ENCODE results near the gene SAXO2. TPM values are rescaled to one million over a fixed set of nuclear protein-coding genes. Genes with fewer than 3 reads are reported as not detected.
A peak's percentile ranks its signal among the peaks of the same experiment; 100 is the strongest.
"Not testable (repeated sequence)": the region's sequence is repeated elsewhere in the genome, so short reads cannot be mapped to it uniquely, and the experiment has no call there.

SAXO2 gene
- total RNA-seq, 1 donor from 2014 or later = 0.52 TPM

DNA sequence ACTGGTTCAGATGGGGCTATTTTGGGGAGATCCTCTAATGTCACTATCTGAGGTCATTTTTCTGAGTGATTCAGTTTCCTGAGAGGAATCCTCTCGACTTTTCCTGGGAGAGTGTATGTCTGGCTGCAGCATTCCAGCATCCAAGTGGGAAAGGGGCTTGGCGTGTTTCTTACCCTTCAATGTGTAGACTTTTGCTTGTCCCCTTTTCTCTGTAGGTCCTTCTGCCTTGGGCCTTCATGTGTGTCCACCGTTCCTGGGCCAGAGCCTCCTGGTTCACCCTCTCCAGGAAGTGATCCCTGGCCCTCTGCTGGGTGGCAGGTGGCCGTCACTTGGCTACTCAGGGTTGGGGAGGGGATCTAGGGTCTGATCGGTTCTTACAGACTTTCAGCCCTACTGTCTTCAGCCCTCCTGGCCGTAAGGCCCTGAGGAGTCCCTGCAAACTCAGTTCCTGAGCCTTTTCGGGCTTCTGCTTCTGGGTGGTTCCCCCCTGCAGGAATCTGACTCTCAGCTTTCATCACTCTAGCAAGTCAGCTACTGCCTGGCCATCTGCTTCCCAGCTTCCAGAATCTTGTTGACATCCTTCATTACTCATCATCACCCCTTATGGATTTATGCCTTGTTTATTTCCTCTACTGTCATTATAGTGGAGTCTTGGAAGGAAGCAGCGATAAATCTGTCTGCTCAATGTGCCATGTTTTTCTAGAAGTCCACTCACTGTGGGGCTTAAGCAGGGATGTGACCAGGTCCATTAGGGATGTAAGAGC lies 50.1 kb downstream of the SAXO2 start:
- H3K36me3 ChIP-seq (ENCODE audit: control insufficient read depth in 3 of 3, insufficient read depth in 3 of 3, low read length in 3 of 3) = no peaks in the 10 kb centered on the region
- no peak overlapping the region for H3K27ac ChIP-seq (ENCODE audit: low read depth, low read length)
- H3K4me3 ChIP-seq (ENCODE audit: low read length in 3 of 3) = no peak overlapping the region
- peaks cover 0 to 6% (median 2%) of the 10 kb centered on the region in 3 donors for H3K4me1 ChIP-seq (ENCODE audit: control insufficient read depth in 3 of 3, insufficient read depth in 3 of 3, low read length in 3 of 3)
- H3K9me3 ChIP-seq (ENCODE audit: control insufficient read depth in 3 of 3, low read length in 3 of 3) = no peaks in the 10 kb centered on the region
- H3K9ac ChIP-seq (ENCODE audit: low read depth in 1 of 3, low read length in 3 of 3) = no peak overlapping the region
- peaks cover 0 to 5% (median 5%) of the 10 kb centered on the region in 3 donors for H3K27me3 ChIP-seq (ENCODE audit: control insufficient read depth in 3 of 3, insufficient read depth in 3 of 3, low read length in 3 of 3)

DNA sequence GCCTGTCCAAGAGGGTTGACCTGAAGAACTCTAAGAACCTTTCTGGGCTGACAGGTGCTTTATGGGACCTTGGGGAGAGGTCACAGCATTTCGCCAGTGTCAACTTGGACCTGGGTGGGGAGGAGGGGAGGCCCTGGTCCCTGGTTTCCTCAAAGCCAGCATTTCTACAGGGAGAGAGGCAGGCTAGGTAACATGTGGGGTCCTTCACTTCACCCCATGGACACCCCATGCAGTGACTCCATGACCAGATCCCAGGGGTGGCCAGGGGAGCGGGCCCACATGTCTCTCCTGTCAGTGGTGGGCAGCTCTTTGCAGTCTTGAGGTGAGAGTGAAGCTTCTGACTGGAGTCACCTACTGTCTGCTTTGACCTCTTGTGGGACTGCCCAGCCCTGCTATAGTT lies 50.8 kb downstream of the SAXO2 start:
- no peak overlapping the region for H3K4me3 ChIP-seq (ENCODE audit: low read length in 3 of 3)
- no peak overlapping the region for H3K9ac ChIP-seq (ENCODE audit: low read depth in 1 of 3, low read length in 3 of 3)
- H3K4me1 ChIP-seq (ENCODE audit: control insufficient read depth in 3 of 3, insufficient read depth in 3 of 3, low read length in 3 of 3) = peaks cover 0 to 6% (median 2%) of the 10 kb centered on the region in 3 donors
- no peaks in the 10 kb centered on the region for H3K36me3 ChIP-seq (ENCODE audit: control insufficient read depth in 3 of 3, insufficient read depth in 3 of 3, low read length in 3 of 3)
- no peaks in the 10 kb centered on the region for H3K9me3 ChIP-seq (ENCODE audit: control insufficient read depth in 3 of 3, low read length in 3 of 3)
- H3K27ac ChIP-seq (ENCODE audit: low read depth, low read length) = no peak overlapping the region
- peaks cover 0 to 5% (median 5%) of the 10 kb centered on the region in 3 donors for H3K27me3 ChIP-seq (ENCODE audit: control insufficient read depth in 3 of 3, insufficient read depth in 3 of 3, low read length in 3 of 3)

- H3K4me1 ChIP-seq (ENCODE audit: control insufficient read depth in 3 of 3, insufficient read depth in 3 of 3, low read length in 3 of 3) = not testable (repeated sequence)
Observed at GRCh38 chr15:82313951-82314768, 51.5 kb downstream of the SAXO2 start.

GRCh38 chr15:82314769-82315518 lies 52.3 kb downstream of the SAXO2 start:
- no peaks in the 10 kb centered on the region for H3K9me3 ChIP-seq (ENCODE audit: control insufficient read depth in 3 of 3, low read length in 3 of 3)
- peaks cover 0 to 5% (median 5%) of the 10 kb centered on the region in 3 donors for H3K27me3 ChIP-seq (ENCODE audit: control insufficient read depth in 3 of 3, insufficient read depth in 3 of 3, low read length in 3 of 3)
- H3K9ac ChIP-seq (ENCODE audit: low read depth in 1 of 3, low read length in 3 of 3) = peak overlapping the region in 1 of 3 donors; percentile 50
- H3K4me1 ChIP-seq (ENCODE audit: control insufficient read depth in 3 of 3, insufficient read depth in 3 of 3, low read length in 3 of 3) = peaks cover 0 to 6% (median 2%) of the 10 kb centered on the region in 3 donors
- H3K27ac ChIP-seq (ENCODE audit: low read depth, low read length) = no peak overlapping the region
- no peaks in the 10 kb centered on the region for H3K36me3 ChIP-seq (ENCODE audit: control insufficient read depth in 3 of 3, insufficient read depth in 3 of 3, low read length in 3 of 3)
- no peak overlapping the region for H3K4me3 ChIP-seq (ENCODE audit: low read length in 3 of 3)

More at GRCh38 chr15:82313951-82314768, 51.5 kb downstream of the SAXO2 start:
- not testable (repeated sequence) for H3K27me3 ChIP-seq (ENCODE audit: control insufficient read depth in 3 of 3, insufficient read depth in 3 of 3, low read length in 3 of 3); H3K36me3 ChIP-seq (ENCODE audit: control insufficient read depth in 3 of 3, insufficient read depth in 3 of 3, low read length in 3 of 3); H3K9ac ChIP-seq (ENCODE audit: low read depth in 1 of 3, low read length in 3 of 3); H3K27ac ChIP-seq (ENCODE audit: low read depth, low read length); H3K4me3 ChIP-seq (ENCODE audit: low read length in 3 of 3); H3K9me3 ChIP-seq (ENCODE audit: control insufficient read depth in 3 of 3, low read length in 3 of 3)

DNA sequence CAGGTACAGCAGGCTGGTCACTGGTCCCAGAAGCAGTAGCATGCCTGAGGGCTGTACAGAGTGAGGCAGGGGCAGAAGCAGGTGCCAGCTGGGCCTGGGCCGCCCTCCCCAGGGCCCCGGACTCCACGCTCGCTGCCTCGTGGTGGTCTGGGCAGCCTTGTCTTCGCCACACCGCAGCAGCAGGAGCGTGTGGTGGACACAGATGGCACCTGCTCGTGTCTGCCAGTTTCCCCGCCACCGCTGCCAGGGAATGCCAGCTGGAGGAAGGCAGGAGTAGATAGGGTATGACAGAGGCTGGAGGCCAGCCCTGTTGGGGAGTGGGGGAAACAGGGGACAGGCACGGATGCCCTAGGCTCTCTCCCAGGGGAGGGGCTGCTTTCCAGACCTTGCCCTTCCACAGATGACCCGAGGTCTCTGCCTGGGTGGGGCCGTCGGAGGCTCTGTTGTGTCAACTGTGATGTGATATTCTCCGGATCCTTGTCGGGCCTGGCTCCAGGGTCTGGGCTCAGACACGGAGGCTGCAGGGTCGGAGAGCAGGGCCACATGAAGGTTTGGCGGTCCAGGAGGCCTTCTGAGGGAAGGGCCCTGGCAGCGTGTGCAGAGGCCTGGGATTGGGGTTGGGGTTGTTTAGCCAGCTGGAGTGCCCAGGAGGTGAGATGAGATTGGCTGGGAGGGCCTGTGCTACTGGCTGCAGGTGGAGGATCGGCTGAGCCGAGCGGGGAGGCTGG lies 53.1 kb downstream of the SAXO2 start:
- peaks cover 0 to 5% (median 5%) of the 10 kb centered on the region in 3 donors for H3K27me3 ChIP-seq (ENCODE audit: control insufficient read depth in 3 of 3, insufficient read depth in 3 of 3, low read length in 3 of 3)
- no peaks in the 10 kb centered on the region for H3K36me3 ChIP-seq (ENCODE audit: control insufficient read depth in 3 of 3, insufficient read depth in 3 of 3, low read length in 3 of 3)
- H3K9ac ChIP-seq (ENCODE audit: low read depth in 1 of 3, low read length in 3 of 3) = peak overlapping the region in 1 of 3 donors; percentile 50
- H3K27ac ChIP-seq (ENCODE audit: low read depth, low read length) = no peak overlapping the region
- H3K4me1 ChIP-seq (ENCODE audit: control insufficient read depth in 3 of 3, insufficient read depth in 3 of 3, low read length in 3 of 3) = peaks cover 0 to 6% (median 2%) of the 10 kb centered on the region in 3 donors
- H3K9me3 ChIP-seq (ENCODE audit: control insufficient read depth in 3 of 3, low read length in 3 of 3) = no peaks in the 10 kb centered on the region
- no peak overlapping the region for H3K4me3 ChIP-seq (ENCODE audit: low read length in 3 of 3)

GRCh38 chr15:82316247-82317090 lies 53.9 kb downstream of the SAXO2 start:
- not testable (repeated sequence) for H3K4me3 ChIP-seq (ENCODE audit: low read length in 3 of 3); H3K9ac ChIP-seq (ENCODE audit: low read depth in 1 of 3, low read length in 3 of 3); H3K27ac ChIP-seq (ENCODE audit: low read depth, low read length); H3K4me1 ChIP-seq (ENCODE audit: control insufficient read depth in 3 of 3, insufficient read depth in 3 of 3, low read length in 3 of 3); H3K36me3 ChIP-seq (ENCODE audit: control insufficient read depth in 3 of 3, insufficient read depth in 3 of 3, low read length in 3 of 3); H3K9me3 ChIP-seq (ENCODE audit: control insufficient read depth in 3 of 3, low read length in 3 of 3); H3K27me3 ChIP-seq (ENCODE audit: control insufficient read depth in 3 of 3, insufficient read depth in 3 of 3, low read length in 3 of 3)

DNA sequence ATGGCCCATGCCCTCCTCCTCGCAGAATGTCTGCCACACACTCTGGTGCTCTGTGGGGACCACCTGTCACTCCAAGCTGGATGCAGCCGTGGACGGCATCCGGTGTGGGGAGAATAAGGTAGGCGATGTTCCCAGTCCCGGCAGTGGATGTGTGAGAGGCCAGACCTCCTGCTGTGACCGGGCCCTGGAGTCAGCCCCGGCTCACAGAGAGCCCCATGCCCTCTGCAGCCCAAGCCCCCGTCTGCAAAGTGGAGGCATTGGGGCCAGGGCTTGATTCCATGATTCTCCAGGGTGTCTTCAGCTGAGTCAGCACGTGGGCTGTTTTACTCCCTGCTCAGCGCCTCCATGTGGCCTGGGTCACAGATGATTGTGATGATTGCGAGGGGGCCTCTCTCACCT lies 54.5 kb downstream of the SAXO2 start:
- peaks cover 0 to 5% (median 5%) of the 10 kb centered on the region in 3 donors for H3K27me3 ChIP-seq (ENCODE audit: control insufficient read depth in 3 of 3, insufficient read depth in 3 of 3, low read length in 3 of 3)
- no peaks in the 10 kb centered on the region for H3K9me3 ChIP-seq (ENCODE audit: control insufficient read depth in 3 of 3, low read length in 3 of 3)
- H3K9ac ChIP-seq (ENCODE audit: low read depth in 1 of 3, low read length in 3 of 3) = no peak overlapping the region
- H3K4me1 ChIP-seq (ENCODE audit: control insufficient read depth in 3 of 3, insufficient read depth in 3 of 3, low read length in 3 of 3) = peaks cover 0 to 6% (median 2%) of the 10 kb centered on the region in 3 donors
- H3K4me3 ChIP-seq (ENCODE audit: low read length in 3 of 3) = no peak overlapping the region
- H3K36me3 ChIP-seq (ENCODE audit: control insufficient read depth in 3 of 3, insufficient read depth in 3 of 3, low read length in 3 of 3) = no peaks in the 10 kb centered on the region
- no peak overlapping the region for H3K27ac ChIP-seq (ENCODE audit: low read depth, low read length)

GRCh38 chr15:82317516-82317915 lies 54.9 kb downstream of the SAXO2 start:
- not testable (repeated sequence) for H3K4me3 ChIP-seq (ENCODE audit: low read length in 3 of 3); H3K27me3 ChIP-seq (ENCODE audit: control insufficient read depth in 3 of 3, insufficient read depth in 3 of 3, low read length in 3 of 3); H3K27ac ChIP-seq (ENCODE audit: low read depth, low read length); H3K36me3 ChIP-seq (ENCODE audit: control insufficient read depth in 3 of 3, insufficient read depth in 3 of 3, low read length in 3 of 3); H3K9me3 ChIP-seq (ENCODE audit: control insufficient read depth in 3 of 3, low read length in 3 of 3); H3K4me1 ChIP-seq (ENCODE audit: control insufficient read depth in 3 of 3, insufficient read depth in 3 of 3, low read length in 3 of 3); H3K9ac ChIP-seq (ENCODE audit: low read depth in 1 of 3, low read length in 3 of 3)

- H3K4me1 ChIP-seq (ENCODE audit: control insufficient read depth in 3 of 3, insufficient read depth in 3 of 3, low read length in 3 of 3); H3K4me3 ChIP-seq (ENCODE audit: low read length in 3 of 3); H3K36me3 ChIP-seq (ENCODE audit: control insufficient read depth in 3 of 3, insufficient read depth in 3 of 3, low read length in 3 of 3); H3K9me3 ChIP-seq (ENCODE audit: control insufficient read depth in 3 of 3, low read length in 3 of 3); H3K27ac ChIP-seq (ENCODE audit: low read depth, low read length); H3K27me3 ChIP-seq (ENCODE audit: control insufficient read depth in 3 of 3, insufficient read depth in 3 of 3, low read length in 3 of 3); H3K9ac ChIP-seq (ENCODE audit: low read depth in 1 of 3, low read length in 3 of 3): not testable (repeated sequence)
Observed at GRCh38 chr15:82318281-82318680, 55.7 kb downstream of the SAXO2 start.

All from skeletal muscle tissue (tissue), 4 donors.